MG63 (cell line): ENCODE measurements around the gene TNFSF18. TPM values are rescaled to one million over a fixed set of nuclear protein-coding genes. Genes with fewer than 3 reads are reported as not detected.

ENCODE experiments used
- DNase-seq: peaks from one replicate; pipeline ENCODE4 v3.0.0-alpha.2; 2020
- H3K27me3 ChIP-seq: fragments of 250-450 bp; sonication (Bioruptor Pico); 2 replicates; pipeline ENCODE4 v1.5.1; 2020; ENCODE audit warnings: mild to moderate bottlenecking, moderate library complexity
- H3K36me3 ChIP-seq: fragments of 250-450 bp; sonication (Bioruptor Pico); 2 replicates; pipeline ENCODE4 v1.5.1; 2020; ENCODE audit warnings: mild to moderate bottlenecking, moderate library complexity
- H3K4me3 ChIP-seq: fragments of 250-450 bp; sonication (Bioruptor Pico); 2 replicates; pipeline ENCODE4 v1.5.1; 2020; ENCODE audit warnings: mild to moderate bottlenecking, moderate library complexity
- H3K9me3 ChIP-seq: fragments of 250-450 bp; sonication (Bioruptor Pico); 2 replicates; pipeline ENCODE4 v1.5.1; 2020; ENCODE audit warnings: mild to moderate bottlenecking, moderate library complexity
- total RNA-seq: library from RNA; depleted of rRNA; stranded (reverse); fragments of >200 nt; shearing (Covaris generic); gene quantifications from 2 replicates; pipeline ENCODE4 v1.2.3, GENCODE V29; 2014; ENCODE audit warnings: low replicate concordance

TNFSF18 gene
- total RNA-seq, 1 experiment from 2014 or later: not detected

GRCh38 chr1:173049322-173049633 is 1.5 kb downstream of the TNFSF18 start:
- no peak for DNase-seq
- no peaks in the 10 kb centered on the region for H3K9me3 ChIP-seq
- no peak overlapping the region for H3K4me3 ChIP-seq
- no peaks in the 10 kb centered on the region for H3K27me3 ChIP-seq
- no peaks in the 10 kb centered on the region for H3K36me3 ChIP-seq

- H3K4me3 ChIP-seq: no peak overlapping the region
- no peaks in the 10 kb centered on the region for H3K9me3 ChIP-seq
- H3K36me3 ChIP-seq: no peaks in the 10 kb centered on the region
- no peak for DNase-seq
- no peaks in the 10 kb centered on the region for H3K27me3 ChIP-seq
Observed at GRCh38 chr1:173048621-173049321, 2.0 kb downstream of the TNFSF18 start.

GRCh38 chr1:173044656-173045055 is 6.1 kb downstream of the TNFSF18 start:
- Histone ChIP-seq H3K9me3 (no peaks in the 10 kb centered on the region), H3K36me3 (no peaks in the 10 kb centered on the region), H3K4me3 (no peak overlapping the region), H3K27me3 (no peaks in the 10 kb centered on the region)
- no peak for DNase-seq

GRCh38 chr1:173043253-173043652 is 7.5 kb downstream of the TNFSF18 start:
- Histone ChIP-seq H3K9me3 (no peaks in the 10 kb centered on the region), H3K4me3 (no peak overlapping the region), H3K27me3 (no peaks in the 10 kb centered on the region), H3K36me3 (no peaks in the 10 kb centered on the region)
- DNase-seq: no peak

- no peaks in the 10 kb centered on the region for H3K27me3 ChIP-seq
- no peak for DNase-seq
- H3K9me3 ChIP-seq: no peaks in the 10 kb centered on the region
- no peaks in the 10 kb centered on the region for H3K36me3 ChIP-seq
- no peak overlapping the region for H3K4me3 ChIP-seq
Observed at GRCh38 chr1:173042806-173043205, 7.9 kb downstream of the TNFSF18 start.

- DNase-seq: no peak
- Histone ChIP-seq H3K9me3 (no peaks in the 10 kb centered on the region), H3K36me3 (no peaks in the 10 kb centered on the region), H3K27me3 (no peaks in the 10 kb centered on the region), H3K4me3 (no peak overlapping the region)
Observed at GRCh38 chr1:173039626-173040025, 11.1 kb downstream of the TNFSF18 start.

- Histone ChIP-seq H3K9me3 (no peaks in the 10 kb centered on the region), H3K27me3 (no peaks in the 10 kb centered on the region), H3K36me3 (no peaks in the 10 kb centered on the region), H3K4me3 (no peak overlapping the region)
- DNase-seq: no peak
Observed at GRCh38 chr1:173038875-173039554, 11.7 kb downstream of the TNFSF18 start.

GRCh38 chr1:173024543-173024942 is 26.2 kb downstream of the TNFSF18 start:
- H3K9me3 ChIP-seq: no peaks in the 10 kb centered on the region; the same call in 1 of the 2 replicates
- no peaks in the 10 kb centered on the region for H3K36me3 ChIP-seq
- no peaks in the 10 kb centered on the region for H3K27me3 ChIP-seq
- no peak for DNase-seq
- no peak overlapping the region for H3K4me3 ChIP-seq

GRCh38 chr1:173023343-173023742 is 27.4 kb downstream of the TNFSF18 start:
- Histone ChIP-seq H3K27me3 (no peaks in the 10 kb centered on the region), H3K9me3 (no peaks in the 10 kb centered on the region; the same call in 1 of the 2 replicates), H3K4me3 (no peak overlapping the region), H3K36me3 (no peaks in the 10 kb centered on the region)
- DNase-seq: no peak

- H3K9me3 ChIP-seq: no peaks in the 10 kb centered on the region; the same call in 1 of the 2 replicates
- H3K27me3 ChIP-seq: no peaks in the 10 kb centered on the region
- no peak overlapping the region for H3K4me3 ChIP-seq
- no peak for DNase-seq
- no peaks in the 10 kb centered on the region for H3K36me3 ChIP-seq
Observed at GRCh38 chr1:173020138-173020750, 30.5 kb downstream of the TNFSF18 start.

- DNase-seq: no peak
- 0 out of 2 replicates have a peak, but pooled peaks cover 3% of the 10 kb centered on the region for H3K9me3 ChIP-seq
- no peak overlapping the region for H3K4me3 ChIP-seq
- no peaks in the 10 kb centered on the region; the same call in 1 of the 2 replicates for H3K36me3 ChIP-seq
- H3K27me3 ChIP-seq: no peaks in the 10 kb centered on the region
Observed at GRCh38 chr1:173017792-173018191, 32.9 kb downstream of the TNFSF18 start.

GRCh38 chr1:173016419-173016818 is 34.3 kb downstream of the TNFSF18 start:
- H3K36me3 ChIP-seq: no peaks in the 10 kb centered on the region; the same call in 1 of the 2 replicates
- no peak overlapping the region for H3K4me3 ChIP-seq
- no peaks in the 10 kb centered on the region for H3K27me3 ChIP-seq
- DNase-seq: no peak
- H3K9me3 ChIP-seq: 0 out of 2 replicates have a peak, but pooled peaks cover 3% of the 10 kb centered on the region

GRCh38 chr1:173015629-173016028 is 35.1 kb downstream of the TNFSF18 start:
- no peaks in the 10 kb centered on the region for H3K27me3 ChIP-seq
- no peak for DNase-seq
- H3K36me3 ChIP-seq: no peaks in the 10 kb centered on the region; the same call in 1 of the 2 replicates
- H3K4me3 ChIP-seq: no peak overlapping the region
- H3K9me3 ChIP-seq: 0 out of 2 replicates have a peak, but pooled peaks cover 3% of the 10 kb centered on the region

- Histone ChIP-seq H3K9me3 (0 out of 2 replicates have a peak, but pooled peaks cover 6% of the 10 kb centered on the region), H3K4me3 (no peak overlapping the region), H3K36me3 (no peaks in the 10 kb centered on the region; the same call in 1 of the 2 replicates), H3K27me3 (no peaks in the 10 kb centered on the region)
- DNase-seq: no peak
Observed at GRCh38 chr1:173014160-173014559, 36.6 kb downstream of the TNFSF18 start.

GRCh38 chr1:173012126-173012525 is 38.6 kb downstream of the TNFSF18 start:
- DNase-seq: no peak
- 0 out of 2 replicates have a peak, but pooled peaks cover 7% of the 10 kb centered on the region for H3K9me3 ChIP-seq
- H3K4me3 ChIP-seq: no peak overlapping the region
- H3K27me3 ChIP-seq: no peaks in the 10 kb centered on the region
- H3K36me3 ChIP-seq: no peaks in the 10 kb centered on the region; the same call in 1 of the 2 replicates

GRCh38 chr1:173009597-173009996 is 41.1 kb downstream of the TNFSF18 start:
- H3K27me3 ChIP-seq: no peaks in the 10 kb centered on the region
- H3K9me3 ChIP-seq: 0 out of 2 replicates have a peak, but pooled peaks cover 9% of the 10 kb centered on the region
- no peak overlapping the region for H3K4me3 ChIP-seq
- no peaks in the 10 kb centered on the region; the same call in 1 of the 2 replicates for H3K36me3 ChIP-seq
- DNase-seq: no peak

- Histone ChIP-seq H3K27me3 (no peaks in the 10 kb centered on the region), H3K4me3 (no peak overlapping the region), H3K9me3 (peaks cover 6% of the 10 kb centered on the region), H3K36me3 (no peaks in the 10 kb centered on the region)
- DNase-seq: no peak
Observed at GRCh38 chr1:173005196-173005864, 45.4 kb downstream of the TNFSF18 start.
